Thoracic aorta (tissue), 2 donors: ENCODE measurements around the gene CCDC91. TPM values are rescaled to one million over a fixed set of nuclear protein-coding genes. Genes with fewer than 3 reads are reported as not detected.

Experiments
- ATAC-seq: fragments of 150-250 bp; one replicate; pipeline ENCODE4 v1.8.0; 2017; ENCODE audit warnings: low read depth; ENCODE audit not compliant: insufficient number of reproducible peaks, low FRiP score
- DNase-seq: peaks from one replicate; pipeline ENCODE4 v3.0.0-alpha.2; 2020; ENCODE audit warnings: low spot score
- H3K27ac ChIP-seq, 2 donors: fragments of 200-600 bp; sonication (generic); 1 replicate in 1 of 2; 2 replicates in 1 of 2; pipeline ENCODE4 v1.5.1; 2016; ENCODE audit warnings: mild to moderate bottlenecking in 2 of 2, moderate library complexity in 2 of 2
- H3K27me3 ChIP-seq: fragments of 200-600 bp; sonication (generic); replicated peaks from 2 replicates; pipeline ENCODE4 v1.6.0; 2016; ENCODE audit warnings: mild to moderate bottlenecking; ENCODE audit not compliant: insufficient read depth
- H3K36me3 ChIP-seq: fragments of 200-600 bp; sonication (generic); one replicate; pipeline ENCODE4 v1.5.1; 2016
- H3K4me1 ChIP-seq, 2 donors: fragments of 200-600 bp; sonication (generic); 1 replicate in 1 of 2; 2 replicates in 1 of 2; pipeline versions ENCODE4 v1.5.1 to v1.6.0; 2016; ENCODE audit warnings: low read depth in 2 of 2, mild to moderate bottlenecking in 1 of 2; ENCODE audit not compliant: control insufficient read depth in 1 of 2
- H3K4me3 ChIP-seq: fragments of 200-600 bp; sonication (generic); 2 replicates; pipeline ENCODE4 v1.5.1; 2016; ENCODE audit warnings: mild to moderate bottlenecking
- H3K9me3 ChIP-seq: fragments of 200-600 bp; sonication (generic); 2 replicates; pipeline ENCODE4 v1.5.1; 2016
- total RNA-seq, 2 donors: library from RNA; depleted of rRNA; stranded (reverse); fragments of >200 nt; gene quantifications; one replicate each; pipeline versions ENCODE4 v1.1.0 to v1.2.3, GENCODE V29; 2016
- TF ChIP-seq, protein P1 (sequence below): fragments of 200-600 bp; sonication (generic); IDR thresholded peaks from one replicate; pipeline ENCODE4 v1.5.1; 2019; ENCODE audit warnings: antibody characterized with exemption

Gene CCDC91
- total RNA-seq, 2 donors from 2014 or later, result 26.6 to 27.6 TPM

DNA sequence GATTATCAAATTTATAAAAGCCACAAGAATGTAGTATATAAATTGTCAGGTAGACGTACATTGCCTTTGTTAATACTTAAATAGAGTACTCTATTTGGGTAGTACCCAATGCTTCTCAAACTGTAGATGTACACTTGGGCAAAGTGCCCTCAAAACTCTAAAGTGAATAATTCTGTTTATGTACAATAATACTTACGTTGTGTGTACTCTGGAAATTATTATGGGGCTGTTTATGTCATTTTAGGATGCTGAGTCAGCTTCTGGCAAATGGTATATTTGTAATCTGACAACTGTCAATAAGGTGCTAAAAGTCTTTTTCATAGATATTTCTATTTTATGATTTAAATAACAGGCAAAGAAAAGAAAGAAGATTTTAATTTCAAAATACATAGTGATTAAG is 102.4 kb downstream of the CCDC91 start:
- DNase-seq (no peak), ATAC-seq (no peak)
- H3K4me3 ChIP-seq, result no peak overlapping the region
- H3K9me3 ChIP-seq, result peaks cover 24% of the 10 kb centered on the region
- no peaks in the 10 kb centered on the region for H3K4me1 ChIP-seq
- H3K27me3 ChIP-seq, result no peaks in the 10 kb centered on the region
- no peaks in the 10 kb centered on the region for H3K36me3 ChIP-seq
- no peak overlapping the region for H3K27ac ChIP-seq
- TF ChIP-seq, protein P1, sequence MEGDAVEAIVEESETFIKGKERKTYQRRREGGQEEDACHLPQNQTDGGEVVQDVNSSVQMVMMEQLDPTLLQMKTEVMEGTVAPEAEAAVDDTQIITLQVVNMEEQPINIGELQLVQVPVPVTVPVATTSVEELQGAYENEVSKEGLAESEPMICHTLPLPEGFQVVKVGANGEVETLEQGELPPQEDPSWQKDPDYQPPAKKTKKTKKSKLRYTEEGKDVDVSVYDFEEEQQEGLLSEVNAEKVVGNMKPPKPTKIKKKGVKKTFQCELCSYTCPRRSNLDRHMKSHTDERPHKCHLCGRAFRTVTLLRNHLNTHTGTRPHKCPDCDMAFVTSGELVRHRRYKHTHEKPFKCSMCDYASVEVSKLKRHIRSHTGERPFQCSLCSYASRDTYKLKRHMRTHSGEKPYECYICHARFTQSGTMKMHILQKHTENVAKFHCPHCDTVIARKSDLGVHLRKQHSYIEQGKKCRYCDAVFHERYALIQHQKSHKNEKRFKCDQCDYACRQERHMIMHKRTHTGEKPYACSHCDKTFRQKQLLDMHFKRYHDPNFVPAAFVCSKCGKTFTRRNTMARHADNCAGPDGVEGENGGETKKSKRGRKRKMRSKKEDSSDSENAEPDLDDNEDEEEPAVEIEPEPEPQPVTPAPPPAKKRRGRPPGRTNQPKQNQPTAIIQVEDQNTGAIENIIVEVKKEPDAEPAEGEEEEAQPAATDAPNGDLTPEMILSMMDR, result no peak

DNA sequence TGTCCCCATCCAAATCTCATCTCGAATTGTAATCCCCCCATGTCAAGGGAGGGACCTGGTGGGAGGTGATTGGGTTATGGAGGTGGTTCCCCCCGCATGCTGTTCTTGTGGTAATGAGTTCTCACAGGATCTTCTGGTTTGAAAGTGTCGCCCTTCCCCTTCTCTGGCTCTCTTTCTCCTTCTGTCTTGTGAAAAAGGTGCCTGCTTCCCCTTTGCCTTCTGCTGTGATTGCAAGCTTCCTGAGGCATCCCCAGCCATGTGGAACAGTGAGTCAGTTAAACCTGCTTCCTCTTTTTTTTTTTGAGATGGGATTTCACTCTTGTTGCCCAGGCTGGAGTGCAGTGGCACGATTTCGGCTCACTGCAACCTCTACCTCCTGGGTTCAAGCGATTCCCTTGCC is 104.0 kb downstream of the CCDC91 start:
- ATAC-seq (no peak), DNase-seq (no peak)
- H3K36me3 ChIP-seq, result no peaks in the 10 kb centered on the region
- peaks cover 24% of the 10 kb centered on the region for H3K9me3 ChIP-seq
- no peak overlapping the region for H3K4me3 ChIP-seq
- no peak overlapping the region for H3K27ac ChIP-seq
- H3K27me3 ChIP-seq, result no peaks in the 10 kb centered on the region
- TF ChIP-seq, protein P1, result no peak
- H3K4me1 ChIP-seq, result peaks cover 3 to 8% of the 10 kb centered on the region in 2 donors

DNA sequence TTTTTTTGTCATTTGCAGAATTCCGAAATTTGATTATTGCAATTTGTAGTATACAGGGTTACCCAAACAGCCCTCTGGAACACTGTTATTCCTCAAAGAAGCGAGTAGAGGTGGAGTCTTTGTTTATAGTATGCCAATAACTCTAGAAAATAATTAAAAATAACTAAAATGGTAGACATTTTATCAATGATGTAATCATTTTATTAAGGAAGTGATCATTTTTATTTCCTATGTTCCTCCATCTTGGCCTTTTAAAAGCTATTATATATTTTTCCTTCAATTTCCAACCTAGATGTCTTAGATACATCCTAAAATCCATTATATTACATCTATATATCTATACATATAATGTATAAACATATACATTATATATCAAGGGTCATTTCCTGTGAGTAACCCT is 106.0 kb downstream of the CCDC91 start:
- Histone ChIP-seq H3K27ac (no peak overlapping the region), H3K9me3 (peaks cover 7% of the 10 kb centered on the region), H3K4me3 (no peak overlapping the region), H3K4me1 (peaks cover 3 to 10% of the 10 kb centered on the region in 2 donors), H3K36me3 (no peaks in the 10 kb centered on the region), H3K27me3 (no peaks in the 10 kb centered on the region)
- no peak for ATAC-seq
- TF ChIP-seq, protein P1, result no peak
- no peak for DNase-seq

DNA sequence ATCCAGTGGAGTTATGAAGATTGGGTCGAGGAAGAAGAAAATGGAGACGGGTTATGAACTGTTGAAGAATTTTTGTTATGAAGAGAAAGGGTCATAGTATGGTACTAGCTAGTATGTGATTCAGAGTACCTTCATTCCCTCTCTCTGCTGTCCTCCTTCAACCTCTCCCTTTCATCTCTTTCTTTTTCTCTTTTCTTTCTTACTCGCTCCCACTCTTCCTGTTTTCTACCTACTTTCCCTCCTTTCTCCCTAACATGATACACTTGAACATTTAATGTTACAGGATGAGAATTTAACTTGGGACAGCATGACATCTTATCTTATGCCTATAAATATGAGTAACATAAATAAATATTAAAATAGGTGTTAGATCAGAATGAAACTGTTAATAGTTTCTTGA is 112.9 kb downstream of the CCDC91 start:
- Histone ChIP-seq H3K27me3 (no peaks in the 10 kb centered on the region), H3K27ac (no peak overlapping the region), H3K9me3 (no peaks in the 10 kb centered on the region), H3K4me3 (no peak overlapping the region), H3K4me1 (peaks cover 3 to 10% of the 10 kb centered on the region in 2 donors), H3K36me3 (no peaks in the 10 kb centered on the region)
- no peak for DNase-seq
- no peak for ATAC-seq
- TF ChIP-seq, protein P1, result no peak

DNA sequence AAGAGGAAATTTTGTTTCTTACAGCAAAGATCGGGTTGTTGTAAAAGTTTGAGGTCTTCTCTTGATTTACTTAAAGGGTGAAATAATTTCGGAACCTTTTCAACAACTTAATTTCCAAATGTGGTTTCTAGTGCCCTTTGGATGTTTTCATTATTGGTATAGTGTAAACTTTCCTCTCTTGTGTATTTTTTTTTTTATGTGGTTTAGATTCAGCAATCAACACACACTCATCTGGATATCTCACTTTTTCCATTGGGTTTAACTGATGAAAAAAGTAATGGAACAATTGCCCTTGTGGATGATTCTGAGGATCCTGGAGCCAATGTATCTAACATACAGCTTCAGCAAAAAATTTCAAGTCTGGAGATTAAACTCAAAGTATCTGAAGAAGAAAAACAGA is 116.3 kb downstream of the CCDC91 start:
- no peak overlapping the region for H3K4me3 ChIP-seq
- H3K36me3 ChIP-seq, result no peaks in the 10 kb centered on the region
- H3K27me3 ChIP-seq, result no peaks in the 10 kb centered on the region
- ATAC-seq, result no peak
- no peak for DNase-seq
- H3K4me1 ChIP-seq, result no peaks in the 10 kb centered on the region
- no peaks in the 10 kb centered on the region for H3K9me3 ChIP-seq
- TF ChIP-seq, protein P1, result no peak
- H3K27ac ChIP-seq, result no peak overlapping the region
